HCT116 (cell line): ENCODE results near the gene FAM13A. TPM values are rescaled to one million over a fixed set of nuclear protein-coding genes. Genes with fewer than 3 reads are reported as not detected.

Experiments used
- ATAC-seq: fragments of 200-7000 bp; cut with Tn5 transposase; 2 replicates; pipeline ENCODE4 v1.9.1; 2020; ENCODE audit warnings: mild to moderate bottlenecking, moderate library complexity
- BruUV-seq: library from RNA; stranded (reverse); fragments of 400-500 nt; replicated peaks from 2 replicates; lab custom pipeline; 2021; lab: Mats Ljungman, UMichigan
- CTCF ChIA-PET: fragments of 300-600 bp; sonication (Branson Sonifier 250); formaldehyde crosslinking; loops from one replicate; lab custom pipeline; 2021; ENCODE audit warnings: antibody characterized with exemption; lab: Charles Lee
- POLR2A ChIA-PET: fragments of 300-600, 350-600 bp; sonication (Branson Sonifier 250); formaldehyde crosslinking; loops from one replicate; lab custom pipeline; 2021; ENCODE audit warnings: antibody characterized with exemption; lab: Charles Lee
- RAD21 ChIA-PET, 2 experiments: fragments of 300-600 bp; sonication (Branson Sonifier 250); formaldehyde crosslinking; loops; one replicate each; lab custom pipeline; 2023; ENCODE audit warnings: low total read pairs in 2 of 2; ENCODE audit not compliant: uncharacterized antibody in 2 of 2, unreplicated experiment in 2 of 2, low non-redundant PET in 1 of 2; lab: Charles Lee
- DNase-seq: peaks from one replicate; pipeline ENCODE4 v3.0.0-alpha.2; 2010; ENCODE audit warnings: low read depth, low spot score
- H2AFZ ChIP-seq: fragments of 200-600 bp; shearing (Covaris generic), sonication (generic); 2 replicates; pipeline ENCODE4 v1.6.1; 2017; ENCODE audit warnings: low read depth, mixed run types, mixed read lengths, antibody characterized with exemption, low read length; ENCODE audit not compliant: poor library complexity, severe bottlenecking
- H3K27ac ChIP-seq: 2 replicates; pipeline ENCODE4 v1.5.1; 2012; ENCODE audit warnings: low read depth, low read length
- H3K27me3 ChIP-seq: fragments of 200-600 bp; sonication (generic); 2 replicates; pipeline ENCODE4 v1.6.1; 2016; ENCODE audit warnings: mixed run types, low read length, mixed read lengths; ENCODE audit not compliant: insufficient read depth
- H3K36me3 ChIP-seq, 2 experiments: fragments of 200-500 bp in 1 of 2; fragments of 200-600 bp in 1 of 2; sonication (Bioruptor generic) in 1 of 2; sonication (generic) in 1 of 2; 2 replicates each; pipeline versions ENCODE4 v1.5.1 to v1.6.1; 2014 to 2016; ENCODE audit warnings: low read length in 2 of 2, inconsistent platforms in 1 of 2, mixed read lengths in 1 of 2, mixed run types in 1 of 2; ENCODE audit not compliant: insufficient read depth in 2 of 2, control insufficient read depth in 1 of 2
- H3K4me1 ChIP-seq, 2 experiments: fragments of 200-600 bp in 1 of 2; sonication (generic) in 1 of 2; 2 replicates each; pipeline versions ENCODE4 v1.5.1 to v1.6.1; 2012 to 2017; ENCODE audit warnings: low read length in 2 of 2, inconsistent platforms in 1 of 2, mild to moderate bottlenecking in 1 of 2, mixed read lengths in 1 of 2, mixed run types in 1 of 2, moderate library complexity in 1 of 2; ENCODE audit not compliant: insufficient read depth in 2 of 2, control insufficient read depth in 1 of 2
- H3K4me2 ChIP-seq: fragments of 200-600 bp; sonication (generic); 2 replicates; pipeline ENCODE4 v1.6.1; 2017; ENCODE audit warnings: mixed run types, low read length, mixed read lengths
- H3K4me3 ChIP-seq, 2 experiments: fragments of 200-600 bp in 1 of 2; sonication (generic) in 1 of 2; replicated peaks in 1 of 2; 2 replicates each; pipeline ENCODE4 v1.5.1; 2011 to 2016; ENCODE audit warnings: low read length in 2 of 2, control low read depth in 1 of 2, low read depth in 1 of 2, mild to moderate bottlenecking in 1 of 2, mixed read lengths in 1 of 2, mixed run types in 1 of 2
- H3K79me2 ChIP-seq: fragments of 200-600 bp; sonication (generic); 2 replicates; pipeline ENCODE4 v1.6.1; 2017; ENCODE audit warnings: mild to moderate bottlenecking, mixed run types, low read length, moderate library complexity, mixed read lengths; ENCODE audit not compliant: insufficient read depth
- H3K9ac ChIP-seq: fragments of 200-600 bp; sonication (generic); 2 replicates; pipeline ENCODE4 v1.6.1; 2016; ENCODE audit warnings: low read length, mixed read lengths
- H3K9me2 ChIP-seq: fragments of 200-600 bp; sonication (generic), shearing (Covaris generic); 2 replicates; pipeline ENCODE4 v1.6.1; 2017; ENCODE audit warnings: mixed run types, mild to moderate bottlenecking, moderate library complexity; ENCODE audit not compliant: insufficient read depth
- H3K9me3 ChIP-seq, 2 experiments: fragments of 200-500 bp in 1 of 2; fragments of 200-600 bp in 1 of 2; sonication (Bioruptor generic) in 1 of 2; sonication (generic) in 1 of 2; 2 replicates each; pipeline ENCODE4 v1.6.1; 2014 to 2017; ENCODE audit warnings: low read length in 2 of 2, mixed read lengths in 2 of 2, inconsistent platforms in 1 of 2, low read depth in 1 of 2, mild to moderate bottlenecking in 1 of 2, mixed run types in 1 of 2, moderate library complexity in 1 of 2; ENCODE audit not compliant: control insufficient read depth in 1 of 2, insufficient read depth in 1 of 2
- H4K20me1 ChIP-seq: fragments of 200-600 bp; sonication (generic), shearing (Covaris generic); 2 replicates; pipeline ENCODE4 v1.6.1; 2017; ENCODE audit warnings: mixed run types, mild to moderate bottlenecking, moderate library complexity; ENCODE audit not compliant: insufficient read depth
- CBX3 ChIP-seq: IDR thresholded peaks from 2 replicates; pipeline ENCODE4 v1.6.1; 2012; ENCODE audit warnings: low read depth
- CEBPB ChIP-seq: IDR thresholded peaks from 2 replicates; pipeline ENCODE4 v1.6.1; 2012; ENCODE audit warnings: low read depth
- EZH2 ChIP-seq: fragments of 200-600 bp; sonication (generic); IDR thresholded peaks from 2 replicates; pipeline ENCODE4 v1.6.1; 2017; ENCODE audit warnings: antibody characterized with exemption, mixed run types
- EZH2phosphoT487 ChIP-seq: fragments of 200-600 bp; IDR thresholded peaks from 2 replicates; pipeline ENCODE4 v1.6.1; 2018; ENCODE audit warnings: antibody characterized with exemption, borderline replicate concordance
- FOSL1 ChIP-seq: IDR thresholded peaks from 2 replicates; pipeline ENCODE4 v1.6.1; 2012; ENCODE audit warnings: low read depth
- JUND ChIP-seq: IDR thresholded peaks from 2 replicates; pipeline ENCODE4 v1.6.1; 2012
- POLR2AphosphoS5 ChIP-seq: IDR thresholded peaks from 2 replicates; pipeline ENCODE4 v1.6.1; 2011; ENCODE audit warnings: mild to moderate bottlenecking, low read depth, low read length, moderate library complexity
- RAD21 ChIP-seq: IDR thresholded peaks from 2 replicates; pipeline ENCODE4 v1.6.1; 2012; ENCODE audit warnings: low read depth, mild to moderate bottlenecking
- REST ChIP-seq: IDR thresholded peaks from 2 replicates; pipeline ENCODE4 v1.6.1; 2012; ENCODE audit warnings: low read depth
- SIN3A ChIP-seq: IDR thresholded peaks from 2 replicates; pipeline ENCODE4 v1.6.1; 2012; ENCODE audit warnings: low read depth
- SP1 ChIP-seq: IDR thresholded peaks from 2 replicates; pipeline ENCODE4 v1.6.1; 2012; ENCODE audit warnings: low read depth
- YY1 ChIP-seq: IDR thresholded peaks from 2 replicates; pipeline ENCODE4 v1.6.1; 2011; ENCODE audit warnings: low read length, low read depth, moderate library complexity, mild to moderate bottlenecking; ENCODE audit not compliant: insufficient replicate concordance; ENCODE audit errors: extremely low read depth
- ZFX ChIP-seq: fragments of 450-650 bp; IDR thresholded peaks from 2 replicates; pipeline ENCODE4 v1.6.1; 2017
- intact Hi-C: fragments of 100-400 bp; cut with micrococcal nuclease; formaldehyde crosslinking; loops from 2 replicates; pipeline ENCODE4 v1.10.0; 2022
- total RNA-seq: library from RNA; stranded (reverse); gene quantifications from one replicate; pipeline ENCODE4 v1.2.1, GENCODE V29; 2021; ENCODE audit not compliant: unreplicated experiment
- TF ChIP-seq, protein P1 (sequence below): IDR thresholded peaks from 2 replicates; pipeline ENCODE4 v1.6.1; 2012
- TF ChIP-seq, protein P2 (sequence below), 3 experiments: fragments of 200-600 bp in 1 of 3; sonication (generic) in 1 of 3; IDR thresholded peaks in 2 of 3; conservative IDR thresholded peaks in 1 of 3; 2 replicates each; pipeline ENCODE4 v1.5.1; 2012 to 2017; ENCODE audit warnings: low read depth in 2 of 3, low read length in 2 of 3, antibody characterized with exemption in 1 of 3, borderline replicate concordance in 1 of 3, control low read depth in 1 of 3, mild to moderate bottlenecking in 1 of 3, mixed read lengths in 1 of 3, mixed run types in 1 of 3, moderate library complexity in 1 of 3; ENCODE audit not compliant: insufficient read depth in 1 of 3
- TF ChIP-seq, protein P3 (sequence below): IDR thresholded peaks from 2 replicates; pipeline ENCODE4 v1.6.1; 2012

FAM13A gene
- total RNA-seq, 1 experiment from 2014 or later: 17.2 TPM

DNA sequence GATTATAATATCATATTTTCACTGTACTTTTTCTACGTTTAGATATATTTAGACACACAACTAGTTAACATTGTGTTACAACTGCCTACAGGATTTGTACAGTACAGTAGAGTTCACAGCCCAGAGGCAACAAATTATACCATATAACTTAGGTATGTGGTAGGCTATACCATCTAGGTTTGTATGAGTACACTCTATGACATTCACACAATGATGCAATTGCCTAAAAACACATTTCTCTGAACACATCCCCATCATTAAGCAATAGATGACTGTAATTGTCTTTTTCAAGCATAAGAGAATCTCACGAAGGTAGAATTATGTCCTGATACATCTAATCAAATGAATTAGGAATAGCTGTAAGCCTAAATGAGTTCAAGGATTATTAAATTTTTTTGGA, 42.0 kb upstream of the FAM13A start:
- Histone ChIP-seq H4K20me1 (no peaks in the 10 kb centered on the region), H3K27ac (no peak overlapping the region), H3K27me3 (no peaks in the 10 kb centered on the region), H2AFZ (no peak overlapping the region), H3K79me2 (no peaks in the 10 kb centered on the region), H3K9me2 (no peaks in the 10 kb centered on the region), H3K9ac (no peak overlapping the region), H3K4me1 (no peaks in the 10 kb centered on the region), H3K4me2 (no peak overlapping the region), H3K4me3 (no peak overlapping the region), H3K9me3 (no peaks in the 10 kb centered on the region), H3K36me3 (no peaks in the 10 kb centered on the region)
- DNase-seq (no peak), ATAC-seq (no peak)
- intact Hi-C loops: no loop called here
- RAD21 ChIA-PET: no interaction called here
- TF ChIP-seq, protein P1, sequence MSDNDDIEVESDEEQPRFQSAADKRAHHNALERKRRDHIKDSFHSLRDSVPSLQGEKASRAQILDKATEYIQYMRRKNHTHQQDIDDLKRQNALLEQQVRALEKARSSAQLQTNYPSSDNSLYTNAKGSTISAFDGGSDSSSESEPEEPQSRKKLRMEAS: no peak
- TF ChIP-seq CBX3: no peak
- POLR2A ChIA-PET: no interaction called here
- CTCF ChIA-PET: no interaction called here
- BruUV-seq: no TSS peak

- H3K9me3 ChIP-seq: no peaks in the 10 kb centered on the region
- no peaks in the 10 kb centered on the region for H3K27me3 ChIP-seq
- CTCF ChIA-PET: no interaction called here
- BruUV-seq: no TSS peak
- DNase-seq (no peak), ATAC-seq (no peak)
- H2AFZ ChIP-seq: no peak overlapping the region
- intact Hi-C loops: no loop called here
- no peak overlapping the region for H3K4me2 ChIP-seq
- H3K36me3 ChIP-seq: no peaks in the 10 kb centered on the region
- no peak overlapping the region for H3K27ac ChIP-seq
- H4K20me1 ChIP-seq: no peaks in the 10 kb centered on the region
- RAD21 ChIA-PET: no interaction called here
- H3K9ac ChIP-seq: no peak overlapping the region
- H3K4me1 ChIP-seq: no peaks in the 10 kb centered on the region
- H3K4me3 ChIP-seq: no peak overlapping the region
- no peaks in the 10 kb centered on the region for H3K9me2 ChIP-seq
- POLR2A ChIA-PET: no interaction called here
- H3K79me2 ChIP-seq: no peaks in the 10 kb centered on the region
- TF ChIP-seq EZH2 (no peak), FOSL1 (no peak), CEBPB (no peak), YY1 (no peak), ZFX (no peak), JUND (no peak), EZH2phosphoT487 (no peak), CBX3 (no peak), REST (no peak), SP1 (no peak), SIN3A (no peak), POLR2AphosphoS5 (no peak), RAD21 (no peak)
- TF ChIP-seq, protein P1: no peak
- TF ChIP-seq, protein P2, sequence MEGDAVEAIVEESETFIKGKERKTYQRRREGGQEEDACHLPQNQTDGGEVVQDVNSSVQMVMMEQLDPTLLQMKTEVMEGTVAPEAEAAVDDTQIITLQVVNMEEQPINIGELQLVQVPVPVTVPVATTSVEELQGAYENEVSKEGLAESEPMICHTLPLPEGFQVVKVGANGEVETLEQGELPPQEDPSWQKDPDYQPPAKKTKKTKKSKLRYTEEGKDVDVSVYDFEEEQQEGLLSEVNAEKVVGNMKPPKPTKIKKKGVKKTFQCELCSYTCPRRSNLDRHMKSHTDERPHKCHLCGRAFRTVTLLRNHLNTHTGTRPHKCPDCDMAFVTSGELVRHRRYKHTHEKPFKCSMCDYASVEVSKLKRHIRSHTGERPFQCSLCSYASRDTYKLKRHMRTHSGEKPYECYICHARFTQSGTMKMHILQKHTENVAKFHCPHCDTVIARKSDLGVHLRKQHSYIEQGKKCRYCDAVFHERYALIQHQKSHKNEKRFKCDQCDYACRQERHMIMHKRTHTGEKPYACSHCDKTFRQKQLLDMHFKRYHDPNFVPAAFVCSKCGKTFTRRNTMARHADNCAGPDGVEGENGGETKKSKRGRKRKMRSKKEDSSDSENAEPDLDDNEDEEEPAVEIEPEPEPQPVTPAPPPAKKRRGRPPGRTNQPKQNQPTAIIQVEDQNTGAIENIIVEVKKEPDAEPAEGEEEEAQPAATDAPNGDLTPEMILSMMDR (IDR thresholded peaks at IDR 0.05 in 2 of 3, conservative IDR thresholded peaks at IDR 0.05 in 1 of 3; ENCODE audit: borderline replicate concordance in 1 of 3, insufficient read depth in 1 of 3, low read depth in 2 of 3, low read length in 2 of 3): no peak
- TF ChIP-seq, protein P3, sequence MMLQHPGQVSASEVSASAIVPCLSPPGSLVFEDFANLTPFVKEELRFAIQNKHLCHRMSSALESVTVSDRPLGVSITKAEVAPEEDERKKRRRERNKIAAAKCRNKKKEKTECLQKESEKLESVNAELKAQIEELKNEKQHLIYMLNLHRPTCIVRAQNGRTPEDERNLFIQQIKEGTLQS: no peak
Observed at GRCh38 chr4:89078300-89078699, 21.3 kb upstream of the FAM13A start.
